GM12878 (cell line): Measurements from ENCODE around the gene ADAT3. TPM values are rescaled to one million over a fixed set of nuclear protein-coding genes. Genes with fewer than 3 reads are reported as not detected.
"Not testable (repeated sequence)": the region's sequence is repeated elsewhere in the genome, so short reads cannot be mapped to it uniquely, and the experiment has no call there.

Source experiments
- ATAC-seq: fragments of 200-7000 bp; cut with Tn5 transposase; 3 replicates; pipeline ENCODE4 v1.9.1; 2020; ENCODE audit warnings: mild to moderate bottlenecking, moderate library complexity
- BruUV-seq: library from RNA; stranded (reverse); fragments of 400-500 nt; replicated peaks from 2 replicates; lab custom pipeline; 2021; lab: Mats Ljungman, UMichigan
- CTCF ChIA-PET: fragments of 300-600 bp; sonication (Branson Sonifier 250); formaldehyde crosslinking; extraction: SDS; loops from one replicate; lab custom pipeline; 2021; ENCODE audit warnings: inconsistent platforms; lab: Yijun Ruan, JAX
- POLR2A ChIA-PET: fragments of 350-600 bp; formaldehyde crosslinking; extraction: SDS; loops from one replicate; lab custom pipeline; 2021; ENCODE audit warnings: inconsistent platforms; lab: Charles Lee
- RAD21 ChIA-PET: fragments of 300-600 bp; sonication (Branson Sonifier 250); formaldehyde crosslinking; loops from one replicate; lab custom pipeline; 2023; ENCODE audit warnings: antibody characterized with exemption; ENCODE audit not compliant: unreplicated experiment; lab: Charles Lee
- SMC1A ChIA-PET: fragments of 300-600 bp; sonication (Branson Sonifier 250); formaldehyde crosslinking; loops from one replicate; lab custom pipeline; 2023; ENCODE audit not compliant: unreplicated experiment, uncharacterized antibody; lab: Charles Lee
- DNase-seq: peaks from one replicate; pipeline ENCODE4 v3.0.0-alpha.2; 2011; ENCODE audit warnings: low read depth, low spot score
- FAIRE-seq: peaks from 3 replicates; lab custom pipeline; 2011; peaks lifted over from hg19 to GRCh38; lab: Jason Lieb, UNC
- H2AFZ ChIP-seq: 2 replicates; pipeline ENCODE4 v1.6.0; 2011; ENCODE audit warnings: low read depth, low read length, control low read depth; ENCODE audit not compliant: control insufficient read depth
- H3K27ac ChIP-seq: 2 replicates; pipeline ENCODE4 v1.5.1; 2011; ENCODE audit warnings: control low read depth; ENCODE audit not compliant: control insufficient read depth, insufficient read depth
- H3K27me3 ChIP-seq, 2 experiments: replicated peaks in 1 of 2; 2 replicates each; pipeline versions ENCODE4 v1.6.0 to v1.6.1; 2011; ENCODE audit warnings: low read length in 1 of 2; ENCODE audit not compliant: control insufficient read depth in 2 of 2, insufficient read depth in 2 of 2
- H3K36me3 ChIP-seq, 2 experiments: 2 replicates each; pipeline ENCODE4 v1.5.1; 2011; ENCODE audit warnings: low read length in 1 of 2; ENCODE audit not compliant: control insufficient read depth in 2 of 2, insufficient read depth in 2 of 2
- H3K4me1 ChIP-seq: 2 replicates; pipeline ENCODE4 v1.6.1; 2011; ENCODE audit warnings: mild to moderate bottlenecking, low read length, moderate library complexity, mixed read lengths; ENCODE audit not compliant: control insufficient read depth, insufficient read depth
- H3K4me2 ChIP-seq: 2 replicates; pipeline ENCODE4 v1.6.0; 2011; ENCODE audit warnings: control low read depth; ENCODE audit not compliant: control insufficient read depth, insufficient read depth
- H3K4me3 ChIP-seq: fragments of 200-600 bp; sonication (generic); 2 replicates; pipeline ENCODE4 v1.5.1; 2016
- H3K79me2 ChIP-seq: 2 replicates; pipeline ENCODE4 v1.6.0; 2011; ENCODE audit warnings: low read length; ENCODE audit not compliant: control insufficient read depth, insufficient read depth
- H3K9ac ChIP-seq: 2 replicates; pipeline ENCODE4 v1.8.0; 2011; ENCODE audit warnings: low read length, control low read depth, mixed read lengths; ENCODE audit not compliant: control insufficient read depth, insufficient read depth
- H3K9me3 ChIP-seq: replicated peaks from 3 replicates; pipeline ENCODE4 v1.5.1; 2011; ENCODE audit warnings: mild to moderate bottlenecking, low read length; ENCODE audit not compliant: control insufficient read depth, insufficient read depth
- H4K20me1 ChIP-seq: 2 replicates; pipeline ENCODE4 v1.6.0; 2011; ENCODE audit not compliant: control insufficient read depth, insufficient read depth
- CHD2 ChIP-seq: IDR thresholded peaks from 2 replicates; pipeline ENCODE4 v1.6.1; 2011; ENCODE audit warnings: low read depth, low read length, improper control_type of control experiment, borderline replicate concordance
- CREM ChIP-seq: IDR thresholded peaks from 2 replicates; pipeline ENCODE4 v1.6.1; 2014; ENCODE audit warnings: antibody characterized with exemption, low read depth
- ELK1 ChIP-seq: IDR thresholded peaks from 2 replicates; pipeline ENCODE4 v1.6.1; 2012; ENCODE audit warnings: low read depth, low read length, improper control_type of control experiment
- HCFC1 ChIP-seq: fragments of 150-350 bp; IDR thresholded peaks from 2 replicates; pipeline ENCODE4 v1.6.1; 2014; ENCODE audit warnings: low read length
- MLLT1 ChIP-seq: fragments of 450-650 bp; IDR thresholded peaks from 2 replicates; pipeline ENCODE4 v1.6.1; 2016; ENCODE audit warnings: mild to moderate bottlenecking
- NBN ChIP-seq: fragments of 450-650 bp; IDR thresholded peaks from 2 replicates; pipeline ENCODE4 v1.6.1; 2016
- NR2C1 ChIP-seq: fragments of 450-650 bp; IDR thresholded peaks from 2 replicates; pipeline ENCODE4 v1.6.1; 2017; ENCODE audit warnings: antibody characterized with exemption, mild to moderate bottlenecking, moderate library complexity
- SP1 ChIP-seq: IDR thresholded peaks from one replicate; pipeline ENCODE4 v1.6.1; 2011; ENCODE audit warnings: low read depth, low read length
- SPI1 ChIP-seq: IDR thresholded peaks from 2 replicates; pipeline ENCODE4 v1.6.1; 2011; ENCODE audit warnings: low read depth, mild to moderate bottlenecking, low read length, moderate library complexity, borderline replicate concordance; ENCODE audit not compliant: insufficient read depth
- ZBTB33 ChIP-seq: fragments of 450-650 bp; IDR thresholded peaks from 2 replicates; pipeline ENCODE4 v1.6.1; 2017; ENCODE audit warnings: mild to moderate bottlenecking
- WGBS: methylation state at CpG from one replicate; pipeline ENCODE4 v1.1.6; 2016; ENCODE audit warnings: low lambda C conversion rate; ENCODE audit not compliant: insufficient replicate concordance, insufficient coverage; ENCODE audit errors: missing lambda C conversion rate; 5-methylcytosine and 5-hydroxymethylcytosine counted together
- in situ Hi-C: fragments of 300-500 bp; cut with MboI; formaldehyde crosslinking; loops from 9 replicates; pipeline ENCODE4 v1.14.3; 2018; ENCODE audit warnings: mixed read lengths
- intact Hi-C: fragments of 100-400 bp; cut with micrococcal nuclease; formaldehyde crosslinking; loops from one replicate; pipeline ENCODE4 v1.14.2; 2022; ENCODE audit not compliant: unreplicated experiment
- polyA plus RNA-seq, 11 experiments: library from polyadenylated mRNA; depleted of rRNA in 4 of 11; unstranded in 6 of 11; stranded (reverse) in 5 of 11; fragments of >200 nt; fragmentation: Nextera tagmentation in 4 of 11; fragmentation: Illumina TruSeq in 1 of 11; extraction: Ambion mirVana in 4 of 11; extraction: Trizol in 1 of 11; gene quantifications; 1 replicate in 1 of 11; 2 replicates in 10 of 11; pipeline versions ENCODE4 v1.2.1 to v1.2.3, GENCODE V29; 2011 to 2016; ENCODE audit warnings: inconsistent platforms in 2 of 11, missing spikeins in 2 of 11, low read depth in 1 of 11
- total RNA-seq, 4 experiments: library from RNA; depleted of rRNA in 3 of 4; stranded (reverse); fragments of >200 nt in 3 of 4; fragmentation: Illumina TruSeq in 1 of 4; extraction: Trizol in 1 of 4; gene quantifications; 2 replicates each; pipeline versions ENCODE4 v1.2.1 to v1.2.3, GENCODE V29; 2013 to 2021

ADAT3 gene
- total and polyA plus RNA-seq, 10 of the 15 experiments (the other 5 are each of a cell fraction or from before 2014, with no cell fraction given), result 0.27 to 11.8 (median 7.7) TPM; not detected in 3

- 0 out of 2 replicates have a peak, but pooled peaks have one; percentile 41 for TF ChIP-seq ZBTB33
- 0 out of 2 replicates have a peak, but pooled peaks have one; percentile 30 for TF ChIP-seq NBN
- TF ChIP-seq NR2C1, result 0 out of 2 replicates have a peak, but pooled peaks have one; percentile 28
- TF ChIP-seq MLLT1, result peak; percentile 81
- TF ChIP-seq SP1, result peak; percentile 63
- 0 out of 2 replicates have a peak, but pooled peaks have one; percentile 26 for TF ChIP-seq SPI1
- TF ChIP-seq ELK1, result peak; percentile 72; the same call in 1 of the 2 replicates
- TF ChIP-seq CREM, result peak; percentile 93
- peak; percentile 32; the same call in 1 of the 2 replicates for TF ChIP-seq HCFC1
- 0 out of 2 replicates have a peak, but pooled peaks have one; percentile 26 for TF ChIP-seq CHD2
- TF ChIP-seq, all 136 proteins: peak for 14; not testable (repeated sequence) for 122
These were observed 19.6 kb upstream of the ADAT3 start, which contains the start of gene ABHD17A (continued) for GRCh38 chr19:1885398-1886119.

GRCh38 chr19:1886360-1886759, 18.8 kb upstream of the ADAT3 start:
- in situ Hi-C loops, H3K4me3 ChIP-seq, BruUV-seq, ATAC-seq, H2AFZ ChIP-seq, FAIRE-seq, H3K27me3 ChIP-seq, intact Hi-C loops, H3K9me3 ChIP-seq, H3K9ac ChIP-seq, RAD21 ChIA-PET, DNase-seq, H3K36me3 ChIP-seq, H3K27ac ChIP-seq, H3K4me2 ChIP-seq, H4K20me1 ChIP-seq: not testable (repeated sequence)
- ChIA-PET SMC1A (interaction anchor here (1.0 kb wide), 1 partner anchor 11 kb away, joined by 3 read pairs; no protein-coding TSS in a partner anchor), CTCF (interaction anchor here (0.7 to 2.3 kb wide), 3 partner anchors 10 to 20 kb away, joined by 3 to 7 read pairs (median 4); no protein-coding TSS in a partner anchor), POLR2A (interaction anchor here (0.6 to 1.8 kb wide), 3 partner anchors 10 to 327 kb away, joined by 4 to 12 read pairs (median 11); no protein-coding TSS in a partner anchor)
- Histone ChIP-seq H3K4me1 (peaks cover 21% of the 10 kb centered on the region), H3K79me2 (peaks cover 34% of the 10 kb centered on the region)
- WGBS, result 75% methylated on average over 15 of the region's 15 CpGs
